Cardiac fibroblast (primary cell): Measurements from ENCODE around the gene TRIP10.
"Not testable (repeated sequence)": the region's sequence is repeated elsewhere in the genome, so short reads cannot be mapped to it uniquely, and the experiment has no call there.

Experiments used
- DNase-seq, 2 donors: peaks; one replicate each; pipeline versions ENCODE4 v3.0.0 to v3.0.0-alpha.2; 2010; ENCODE audit warnings: low read depth in 2 of 2
- H3K4me3 ChIP-seq, 2 donors: replicated peaks in 1 of 2; 1 replicate in 1 of 2; 2 replicates in 1 of 2; pipeline ENCODE4 v1.5.1; 2011; ENCODE audit warnings: low read depth in 2 of 2, low read length in 2 of 2, mild to moderate bottlenecking in 2 of 2, moderate library complexity in 1 of 2
- CTCF ChIP-seq: IDR thresholded peaks from one replicate; pipeline ENCODE4 v1.5.1; 2011; ENCODE audit warnings: low read depth, mild to moderate bottlenecking, low read length, inconsistent platforms

TRIP10 gene

GRCh38 chr19:6791237-6791636 is 51.8 kb downstream of the TRIP10 start:
- no peak for TF ChIP-seq CTCF
- no peak overlapping the region for H3K4me3 ChIP-seq
- DNase-seq, result no peak

- no peak overlapping the region for H3K4me3 ChIP-seq
- no peak for TF ChIP-seq CTCF
- DNase-seq, result no peak
These were observed 53.9 kb downstream of the TRIP10 start for GRCh38 chr19:6793411-6793810.

GRCh38 chr19:6793973-6794372 is 54.5 kb downstream of the TRIP10 start:
- H3K4me3 ChIP-seq, result no peak overlapping the region
- no peak for TF ChIP-seq CTCF
- DNase-seq, result no peak

GRCh38 chr19:6794686-6795431 is 55.4 kb downstream of the TRIP10 start:
- no peak overlapping the region for H3K4me3 ChIP-seq
- no peak for TF ChIP-seq CTCF
- peak in 1 of 2 donors; percentile 11 for DNase-seq

GRCh38 chr19:6796278-6796677 is 56.8 kb downstream of the TRIP10 start:
- DNase-seq, result no peak
- H3K4me3 ChIP-seq, result no peak overlapping the region
- no peak for TF ChIP-seq CTCF

GRCh38 chr19:6797646-6798045 is 58.2 kb downstream of the TRIP10 start:
- DNase-seq, result no peak
- TF ChIP-seq CTCF, result no peak
- H3K4me3 ChIP-seq, result no peak overlapping the region

GRCh38 chr19:6800160-6800790 is 60.8 kb downstream of the TRIP10 start:
- not testable (repeated sequence) for H3K4me3 ChIP-seq, DNase-seq
